Spleen (tissue), 11 donors: ENCODE results near the gene CCDC6. TPM values are rescaled to one million over a fixed set of nuclear protein-coding genes. Genes with fewer than 3 reads are reported as not detected.

ENCODE experiments used
- DNase-seq: peaks from one replicate; pipeline ENCODE4 v3.0.0-alpha.2; 2020
- H3K27ac ChIP-seq, 8 donors: fragments of 200-600 bp; sonication (generic) in 7 of 8; 1 replicate in 4 of 8; 2 replicates in 4 of 8; pipeline versions ENCODE4 v1.5.0 to v1.8.0; 2016 to 2021; ENCODE audit warnings: inconsistent platforms in 4 of 8, mild to moderate bottlenecking in 4 of 8, moderate library complexity in 1 of 8
- H3K27me3 ChIP-seq, 7 donors: fragments of 200-600 bp; sonication (generic) in 6 of 7; replicated peaks in 1 of 7; 1 replicate in 4 of 7; 2 replicates in 3 of 7; pipeline versions ENCODE4 v1.5.0 to v1.8.0; 2016 to 2021; ENCODE audit warnings: inconsistent platforms in 3 of 7, mild to moderate bottlenecking in 1 of 7
- H3K36me3 ChIP-seq, 6 donors: fragments of 200-600 bp; sonication (generic) in 5 of 6; 1 replicate in 4 of 6; 2 replicates in 2 of 6; pipeline versions ENCODE4 v1.5.0 to v1.8.0; 2016 to 2021; ENCODE audit warnings: inconsistent platforms in 2 of 6
- H3K4me1 ChIP-seq, 6 donors: fragments of 200-600 bp; sonication (generic) in 5 of 6; 1 replicate in 3 of 6; 2 replicates in 3 of 6; pipeline versions ENCODE4 v1.5.0 to v1.8.0; 2016 to 2021; ENCODE audit warnings: inconsistent platforms in 3 of 6
- H3K4me3 ChIP-seq, 8 donors: fragments of 200-600 bp; sonication (generic) in 7 of 8; 1 replicate in 4 of 8; 2 replicates in 4 of 8; pipeline versions ENCODE4 v1.5.0 to v1.8.0; 2016 to 2021; ENCODE audit warnings: inconsistent platforms in 4 of 8, mild to moderate bottlenecking in 4 of 8, moderate library complexity in 2 of 8
- H3K9me3 ChIP-seq, 8 donors: fragments of 200-600 bp; sonication (generic) in 7 of 8; 1 replicate in 4 of 8; 2 replicates in 4 of 8; pipeline versions ENCODE4 v1.5.0 to v1.8.0; 2016 to 2021; ENCODE audit warnings: inconsistent platforms in 4 of 8
- POLR2A ChIP-seq, 3 donors: fragments of 450-650 bp; IDR thresholded peaks; one replicate each; pipeline ENCODE4 v1.5.1; 2017; ENCODE audit warnings: antibody characterized with exemption in 3 of 3, mild to moderate bottlenecking in 1 of 3
- POLR2AphosphoS5 ChIP-seq, 3 donors: sonication (generic); formaldehyde crosslinking; IDR thresholded peaks; one replicate each; pipeline ENCODE4 v1.5.1; 2017; ENCODE audit warnings: antibody characterized with exemption in 3 of 3
- WGBS, 5 donors: extraction: QIAGEN DNeasy Blood & Tissue Kit in 3 of 5; methylation state at CpG; one replicate each; pipeline versions ENCODE4 v1.1.5 to v1.1.7; 2013 to 2018; 5-methylcytosine and 5-hydroxymethylcytosine counted together
- intact Hi-C: fragments of 100-400 bp; cut with DNase I; formaldehyde crosslinking; loops from one replicate; pipeline ENCODE4 v1.15.0; 2023; ENCODE audit warnings: low total_unique reads
- polyA plus RNA-seq, 3 donors: library from polyadenylated mRNA; stranded (reverse); fragments of 200-250 nt; gene quantifications; one replicate each; pipeline ENCODE4 v1.2.1, GENCODE V29; 2013
- total RNA-seq, 7 donors: library from RNA; depleted of rRNA in 3 of 7; stranded (reverse); fragments of >200 nt in 3 of 7; fragmentation: NEBNext Ultra II Directional in 4 of 7; extraction: Animal tissue kit (Norgen Biotek cat#: 25700) in 4 of 7; gene quantifications; one replicate each; pipeline versions ENCODE4 v1.1.0 to v1.2.1, GENCODE V29; 2016 to 2021
- TF ChIP-seq, protein P1 (sequence below), 11 experiments: fragments of 200-600 bp in 7 of 11; fragments of 450-650 bp in 4 of 11; sonication (generic) in 4 of 11; IDR thresholded peaks in 8 of 11; conservative IDR thresholded peaks in 3 of 11; 1 replicate in 7 of 11; 2 replicates in 4 of 11; pipeline versions ENCODE4 v1.4.0 to v1.8.0; 2016 to 2021; ENCODE audit warnings: antibody characterized with exemption in 11 of 11, inconsistent platforms in 4 of 11, mild to moderate bottlenecking in 1 of 11
- donor health status: healthy with polysubstance abuse.
- donor health status: DM: no; HTN: no; CAD: no; lungs with moderate emphysema.
- donor health status: DM: no; HTN: no; CAD: no.
- donor health status: Bipolar disorder and iron deficiency.
- donor health status: healthy.
- donor health status: DM: no; HTN: no; CAD: no.
- donor health status: DM: yes; HTN: yes; CAD: no.

CCDC6 gene
- total and polyA plus RNA-seq, 10 donors, result 8.7 to 55.1 (median 37.6) TPM

DNA sequence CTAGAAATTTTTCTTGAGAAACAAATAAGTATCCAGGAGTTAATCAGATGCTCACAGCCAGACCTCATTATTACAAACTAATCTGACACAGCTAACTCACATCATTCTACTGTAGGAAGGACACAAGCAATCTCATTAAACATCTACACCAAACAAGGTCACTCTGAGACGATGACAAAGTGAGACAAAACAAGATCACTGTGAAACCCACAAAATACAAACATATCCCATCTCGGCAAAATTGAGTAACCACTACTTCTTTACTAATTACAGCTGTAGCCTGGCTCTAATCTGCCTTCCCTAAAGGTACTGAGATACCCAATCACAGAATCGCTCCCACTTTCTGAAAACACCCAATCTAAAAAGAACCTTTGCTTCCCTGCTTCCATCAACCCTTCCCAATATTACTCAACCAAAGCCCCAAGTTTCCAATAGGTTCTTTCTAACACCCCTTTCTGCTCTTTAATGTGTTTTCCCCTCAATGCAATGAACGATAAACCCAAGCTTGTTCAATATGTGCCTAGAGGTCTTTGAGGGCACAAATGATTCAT, 26.9 kb downstream of the CCDC6 start:
- H3K9me3 ChIP-seq, result no peaks in the 10 kb centered on the region
- H3K4me3 ChIP-seq, result no peak overlapping the region
- H3K27me3 ChIP-seq, result no peaks in the 10 kb centered on the region
- no peak for DNase-seq
- no peak overlapping the region for H3K27ac ChIP-seq
- no peaks in the 10 kb centered on the region for H3K36me3 ChIP-seq
- intact Hi-C loops, result no loop called here
- H3K4me1 ChIP-seq, result peaks cover 3 to 94% (median 59%) of the 10 kb centered on the region in 6 donors
- 47 to 70% (median 56%) methylated on average over 4 of the region's 4 CpGs for WGBS, 5 donors
- TF ChIP-seq POLR2A (IDR thresholded peaks at IDR 0.05) (no peak), POLR2AphosphoS5 (IDR thresholded peaks at IDR 0.05) (no peak)
- TF ChIP-seq, protein P1, sequence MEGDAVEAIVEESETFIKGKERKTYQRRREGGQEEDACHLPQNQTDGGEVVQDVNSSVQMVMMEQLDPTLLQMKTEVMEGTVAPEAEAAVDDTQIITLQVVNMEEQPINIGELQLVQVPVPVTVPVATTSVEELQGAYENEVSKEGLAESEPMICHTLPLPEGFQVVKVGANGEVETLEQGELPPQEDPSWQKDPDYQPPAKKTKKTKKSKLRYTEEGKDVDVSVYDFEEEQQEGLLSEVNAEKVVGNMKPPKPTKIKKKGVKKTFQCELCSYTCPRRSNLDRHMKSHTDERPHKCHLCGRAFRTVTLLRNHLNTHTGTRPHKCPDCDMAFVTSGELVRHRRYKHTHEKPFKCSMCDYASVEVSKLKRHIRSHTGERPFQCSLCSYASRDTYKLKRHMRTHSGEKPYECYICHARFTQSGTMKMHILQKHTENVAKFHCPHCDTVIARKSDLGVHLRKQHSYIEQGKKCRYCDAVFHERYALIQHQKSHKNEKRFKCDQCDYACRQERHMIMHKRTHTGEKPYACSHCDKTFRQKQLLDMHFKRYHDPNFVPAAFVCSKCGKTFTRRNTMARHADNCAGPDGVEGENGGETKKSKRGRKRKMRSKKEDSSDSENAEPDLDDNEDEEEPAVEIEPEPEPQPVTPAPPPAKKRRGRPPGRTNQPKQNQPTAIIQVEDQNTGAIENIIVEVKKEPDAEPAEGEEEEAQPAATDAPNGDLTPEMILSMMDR (IDR thresholded peaks at IDR 0.05 in 8 of 11, conservative IDR thresholded peaks at IDR 0.05 in 3 of 11), result no peak

DNA sequence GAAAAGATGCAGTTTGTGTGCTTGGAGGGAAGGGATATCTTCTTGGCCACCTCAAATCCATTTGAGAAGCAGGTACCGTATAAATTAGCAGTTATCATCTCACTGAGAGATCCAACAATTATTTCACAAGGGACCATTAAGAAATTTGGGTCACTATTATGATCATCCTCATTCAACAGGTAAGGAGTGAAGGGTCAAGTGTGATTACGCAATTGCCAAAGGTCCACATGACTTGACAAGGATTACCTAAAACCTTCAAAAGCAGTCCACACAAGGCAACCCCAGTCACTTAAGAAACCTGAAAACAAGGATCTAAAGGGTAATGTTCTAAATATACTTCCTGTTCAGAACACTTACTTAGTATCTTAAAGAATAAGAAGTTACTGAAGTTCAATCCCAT, 27.4 kb downstream of the CCDC6 start:
- no peaks in the 10 kb centered on the region for H3K9me3 ChIP-seq
- TF ChIP-seq POLR2AphosphoS5 (IDR thresholded peaks at IDR 0.05) (no peak), POLR2A (IDR thresholded peaks at IDR 0.05) (no peak)
- TF ChIP-seq, protein P1 (IDR thresholded peaks at IDR 0.05 in 8 of 11, conservative IDR thresholded peaks at IDR 0.05 in 3 of 11), result no peak
- peaks cover 3 to 94% (median 59%) of the 10 kb centered on the region in 6 donors for H3K4me1 ChIP-seq
- intact Hi-C loops, result no loop called here
- no peak overlapping the region for H3K27ac ChIP-seq
- no peak for DNase-seq
- H3K4me3 ChIP-seq, result no peak overlapping the region
- no peaks in the 10 kb centered on the region for H3K36me3 ChIP-seq
- WGBS, 5 donors, result 93 to 95% (median 94%) methylated on average over 2 of the region's 2 CpGs
- no peaks in the 10 kb centered on the region for H3K27me3 ChIP-seq

- DNase-seq, result no peak
- H3K4me1 ChIP-seq, result peaks cover 6 to 94% (median 60%) of the 10 kb centered on the region in 6 donors
- no peaks in the 10 kb centered on the region for H3K36me3 ChIP-seq
- TF ChIP-seq POLR2AphosphoS5 (IDR thresholded peaks at IDR 0.05), result no peak
- TF ChIP-seq, protein P1 (IDR thresholded peaks at IDR 0.05 in 8 of 11, conservative IDR thresholded peaks at IDR 0.05 in 3 of 11), result no peak
- TF ChIP-seq POLR2A (IDR thresholded peaks at IDR 0.05), result no peak
- H3K4me3 ChIP-seq, result no peak overlapping the region
- intact Hi-C loops, result no loop called here
- H3K27ac ChIP-seq, result no peak overlapping the region
- 92 to 98% (median 97%) methylated on average over 2 of the region's 2 CpGs for WGBS, 5 donors
- no peaks in the 10 kb centered on the region for H3K27me3 ChIP-seq
- H3K9me3 ChIP-seq, result no peaks in the 10 kb centered on the region
Measured at GRCh38 chr10:59878289-59878688, 28.1 kb downstream of the CCDC6 start.

GRCh38 chr10:59877191-59877671, 29.1 kb downstream of the CCDC6 start:
- no peaks in the 10 kb centered on the region for H3K9me3 ChIP-seq
- intact Hi-C loops, result no loop called here
- TF ChIP-seq POLR2A (IDR thresholded peaks at IDR 0.05) (no peak), POLR2AphosphoS5 (IDR thresholded peaks at IDR 0.05) (no peak)
- TF ChIP-seq, protein P1 (IDR thresholded peaks at IDR 0.05 in 8 of 11, conservative IDR thresholded peaks at IDR 0.05 in 3 of 11), result no peak
- DNase-seq, result no peak
- WGBS, 5 donors, result 80 to 90% (median 88%) methylated on average over 7 of the region's 7 CpGs
- H3K4me3 ChIP-seq, result no peak overlapping the region
- H3K27ac ChIP-seq, result no peak overlapping the region
- no peaks in the 10 kb centered on the region for H3K36me3 ChIP-seq
- H3K27me3 ChIP-seq, result no peaks in the 10 kb centered on the region
- H3K4me1 ChIP-seq, result peaks cover 17 to 96% (median 65%) of the 10 kb centered on the region in 6 donors
